Natural killer cell (primary cell): ENCODE data around the gene YWHAH. TPM values are rescaled to one million over a fixed set of nuclear protein-coding genes. Genes with fewer than 3 reads are reported as not detected.
"Not testable (repeated sequence)": the region's sequence is repeated elsewhere in the genome, so short reads cannot be mapped to it uniquely, and the experiment has no call there.

Experiments used
- ATAC-seq, 3 donors: fragments of 150-1000 bp in 2 of 3; fragments of 200-7000 bp in 1 of 3; cut with Tn5 transposase; 1 replicate in 1 of 3; 2 replicates in 2 of 3; pipeline ENCODE4 v1.10.0; 2021; ENCODE audit warnings: mild to moderate bottlenecking in 2 of 3, moderate library complexity in 2 of 3
- DNase-seq, 2 donors: peaks; one replicate each; pipeline versions ENCODE4 v3.0.0 to v3.0.0-alpha.2; 2013 to 2021; ENCODE audit warnings: mixed read lengths in 1 of 2
- H3K27ac ChIP-seq: one replicate; pipeline ENCODE4 v1.5.1; 2013; ENCODE audit warnings: mild to moderate bottlenecking, low read length
- H3K27me3 ChIP-seq: one replicate; pipeline ENCODE4 v1.6.1; 2013; ENCODE audit warnings: low read length; ENCODE audit not compliant: control insufficient read depth, insufficient read depth
- H3K36me3 ChIP-seq: one replicate; pipeline ENCODE4 v1.6.1; 2013; ENCODE audit warnings: low read length; ENCODE audit not compliant: control insufficient read depth, insufficient read depth
- H3K4me1 ChIP-seq: one replicate; pipeline ENCODE4 v1.6.1; 2013; ENCODE audit warnings: low read length; ENCODE audit not compliant: control insufficient read depth, insufficient read depth
- H3K4me3 ChIP-seq: one replicate; pipeline ENCODE4 v1.5.1; 2013; ENCODE audit warnings: low read length
- H3K9me3 ChIP-seq: one replicate; pipeline ENCODE4 v1.6.1; 2013; ENCODE audit warnings: low read length; ENCODE audit not compliant: control insufficient read depth, insufficient read depth
- H3K27ac Mint-ChIP-seq, 2 donors: one replicate each; pipeline ENCODE4 v1.8.0; 2022; ENCODE audit warnings: mild to moderate bottlenecking in 2 of 2, mixed read lengths in 2 of 2, moderate library complexity in 1 of 2
- H3K27me3 Mint-ChIP-seq, 2 donors: one replicate each; pipeline ENCODE4 v1.8.0; 2022; ENCODE audit warnings: low read depth in 2 of 2, mixed read lengths in 2 of 2
- H3K36me3 Mint-ChIP-seq: one replicate; pipeline ENCODE4 v1.8.0; 2022; ENCODE audit warnings: mixed read lengths
- H3K4me1 Mint-ChIP-seq, 2 donors: one replicate each; pipeline ENCODE4 v1.8.0; 2022; ENCODE audit warnings: mixed read lengths in 2 of 2
- H3K4me3 Mint-ChIP-seq: one replicate; pipeline ENCODE4 v1.8.0; 2022; ENCODE audit warnings: mild to moderate bottlenecking, moderate library complexity, mixed read lengths
- H3K9me3 Mint-ChIP-seq, 2 donors: one replicate each; pipeline ENCODE4 v1.8.0; 2022; ENCODE audit warnings: mixed read lengths in 2 of 2
- CTCF ChIP-seq: fragments of 200-600 bp; IDR thresholded peaks from one replicate; pipeline ENCODE4 v1.8.0; 2022; ENCODE audit warnings: antibody characterized with exemption
- WGBS: methylation state at CpG from one replicate; pipeline ENCODE4 v1.1.7; 2013; ENCODE audit warnings: missing lambda C conversion rate; ENCODE audit not compliant: insufficient coverage; 5-methylcytosine and 5-hydroxymethylcytosine counted together
- intact Hi-C: fragments of 100-400 bp; cut with micrococcal nuclease; formaldehyde crosslinking; loops from one replicate; pipeline ENCODE4 v1.14.2; 2022
- total RNA-seq, 4 donors: library from RNA; stranded (reverse); fragments of 120-200 nt in 1 of 4; gene quantifications; one replicate each; pipeline versions ENCODE4 v1.2.3 to v1.2.4, GENCODE V29; 2013 to 2022

Gene YWHAH
- total RNA-seq, 3 donors from 2014 or later (not counting 1 experiment from before 2014, with no cell fraction given): 29.6 to 35.0 (median 32.8) TPM

DNA sequence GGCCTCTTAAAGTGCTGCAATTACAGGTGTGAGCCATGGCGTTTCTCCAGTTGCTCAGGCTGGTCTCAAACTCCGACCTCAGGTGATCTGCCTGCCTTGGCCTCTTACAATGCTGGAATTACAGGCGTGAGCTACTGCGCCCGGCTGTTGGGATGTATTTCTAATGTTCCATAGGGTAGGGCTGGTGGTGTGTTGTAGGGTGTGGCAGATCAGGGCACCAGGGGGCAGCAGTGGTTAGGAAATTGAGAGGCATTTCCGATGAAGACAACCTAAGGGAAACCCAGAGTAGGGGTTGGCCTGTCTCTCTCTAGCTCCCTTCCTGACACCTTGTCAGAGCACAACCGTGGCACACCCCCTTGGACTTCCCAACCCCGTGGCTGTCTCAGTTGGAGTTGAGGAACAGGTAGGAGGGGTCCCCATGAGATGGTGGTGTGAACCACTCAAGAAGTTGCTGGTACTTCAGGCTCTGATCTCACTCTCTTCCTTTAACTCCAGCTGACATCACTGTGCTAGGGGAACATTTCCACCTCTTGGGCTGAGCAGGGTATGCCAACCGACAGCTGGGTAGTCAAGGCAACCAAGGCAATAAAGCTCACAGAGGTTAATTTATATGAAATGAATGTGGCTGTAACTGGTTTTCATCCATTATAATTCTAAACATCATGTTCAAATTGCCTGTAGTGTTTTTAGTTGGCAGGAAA, 33.0 kb downstream of the YWHAH start:
- Mint-ChIP-seq H3K36me3 (no peaks in the 10 kb centered on the region), H3K27ac (no peak overlapping the region), H3K9me3 (no peaks in the 10 kb centered on the region), H3K27me3 (peaks cover 3 to 11% of the 10 kb centered on the region in 2 donors), H3K4me1 (peaks cover 0 to 6% of the 10 kb centered on the region in 2 donors), H3K4me3 (no peak overlapping the region)
- Histone ChIP-seq H3K27me3 (no peaks in the 10 kb centered on the region), H3K27ac (no peak overlapping the region), H3K4me3 (no peak overlapping the region), H3K36me3 (no peaks in the 10 kb centered on the region), H3K4me1 (no peaks in the 10 kb centered on the region), H3K9me3 (no peaks in the 10 kb centered on the region)
- 17% methylated on average over 9 of the region's 9 CpGs for WGBS
- DNase-seq (peak; percentile 53 to 83), ATAC-seq (peak; percentile 74 to 92 (median 92))
- TF ChIP-seq CTCF: peak; percentile 54
- intact Hi-C loops: loop anchor here (1.0 kb wide), 1 partner anchor 496 kb away; no protein-coding TSS in a partner anchor

- Mint-ChIP-seq H3K36me3 (no peaks in the 10 kb centered on the region), H3K4me1 (peaks cover 0 to 6% of the 10 kb centered on the region in 2 donors), H3K27me3 (peaks cover 3 to 11% of the 10 kb centered on the region in 2 donors), H3K4me3 (no peak overlapping the region), H3K27ac (no peak overlapping the region), H3K9me3 (no peaks in the 10 kb centered on the region)
- Histone ChIP-seq H3K27ac (no peak overlapping the region), H3K9me3 (no peaks in the 10 kb centered on the region), H3K36me3 (no peaks in the 10 kb centered on the region), H3K4me3 (no peak overlapping the region), H3K4me1 (no peaks in the 10 kb centered on the region), H3K27me3 (no peaks in the 10 kb centered on the region)
- no peak for ATAC-seq
- no peak for TF ChIP-seq CTCF
- DNase-seq: no peak
- 86% methylated on average over 3 of the region's 3 CpGs for WGBS
- intact Hi-C loops: loop anchor here (1.0 kb wide), 1 partner anchor 495 kb away; no protein-coding TSS in a partner anchor
Measured at GRCh38 chr22:31977939-31978338, 33.6 kb downstream of the YWHAH start.

GRCh38 chr22:31980628-31981027, 36.3 kb downstream of the YWHAH start:
- ATAC-seq (no peak), DNase-seq (no peak)
- Histone ChIP-seq H3K27ac (no peak overlapping the region), H3K27me3 (no peaks in the 10 kb centered on the region), H3K36me3 (no peaks in the 10 kb centered on the region), H3K4me3 (no peak overlapping the region), H3K4me1 (no peaks in the 10 kb centered on the region), H3K9me3 (no peaks in the 10 kb centered on the region)
- Mint-ChIP-seq H3K27me3 (peaks cover 3 to 11% of the 10 kb centered on the region in 2 donors), H3K4me1 (peaks cover 0 to 6% of the 10 kb centered on the region in 2 donors), H3K36me3 (no peaks in the 10 kb centered on the region), H3K27ac (no peak overlapping the region), H3K4me3 (no peak overlapping the region), H3K9me3 (no peaks in the 10 kb centered on the region)
- no peak for TF ChIP-seq CTCF
- WGBS: 77% methylated on average over 4 of the region's 4 CpGs
- intact Hi-C loops: no loop called here

GRCh38 chr22:31981976-31982375, 37.6 kb downstream of the YWHAH start:
- H3K9me3 ChIP-seq, intact Hi-C loops, DNase-seq, H3K4me1 ChIP-seq, H3K27ac ChIP-seq, H3K27me3 ChIP-seq, H3K27ac Mint-ChIP-seq, H3K4me3 Mint-ChIP-seq, H3K4me3 ChIP-seq, H3K36me3 ChIP-seq, H3K4me1 Mint-ChIP-seq, H3K9me3 Mint-ChIP-seq, ATAC-seq, H3K36me3 Mint-ChIP-seq: not testable (repeated sequence)
- WGBS: 91% methylated on average over 8 of the region's 8 CpGs
- H3K27me3 Mint-ChIP-seq: peaks cover 3 to 11% of the 10 kb centered on the region in 2 donors
